MM.1S (cell line): ENCODE data around the gene KCTD10.

Experiments
- DNase-seq: peaks from one replicate; pipeline ENCODE4 v3.0.0-alpha.2; 2015
- H2AFZ ChIP-seq: fragments of 300-600 bp; sonication (generic); 2 replicates; pipeline ENCODE4 v1.6.0; 2016; ENCODE audit warnings: antibody characterized with exemption, low read length
- H3F3A ChIP-seq: fragments of 300-600 bp; sonication (generic); 2 replicates; pipeline ENCODE4 v1.6.1; 2016; ENCODE audit warnings: mild to moderate bottlenecking, antibody characterized with exemption, low read length, moderate library complexity, mixed read lengths; ENCODE audit not compliant: insufficient read depth
- H3K27ac ChIP-seq: fragments of 300-600 bp; sonication (generic); 2 replicates; pipeline ENCODE4 v1.5.1; 2016; ENCODE audit warnings: mild to moderate bottlenecking, low read length
- H3K27me3 ChIP-seq: fragments of 300-600 bp; sonication (generic); replicated peaks from 2 replicates; pipeline ENCODE4 v1.6.0; 2016; ENCODE audit warnings: low read length; ENCODE audit not compliant: insufficient read depth
- H3K36me3 ChIP-seq: fragments of 300-600 bp; sonication (generic); replicated peaks from 2 replicates; pipeline ENCODE4 v1.6.1; 2016; ENCODE audit warnings: mild to moderate bottlenecking, low read length, mixed read lengths; ENCODE audit not compliant: insufficient read depth
- H3K4me1 ChIP-seq: fragments of 300-600 bp; sonication (generic); 2 replicates; pipeline ENCODE4 v1.6.1; 2016; ENCODE audit warnings: low read length, mixed read lengths
- H3K4me2 ChIP-seq: fragments of 300-600 bp; sonication (generic); 2 replicates; pipeline ENCODE4 v1.6.0; 2016; ENCODE audit warnings: low read depth, low read length
- H3K4me3 ChIP-seq: fragments of 300-600 bp; sonication (generic); 2 replicates; pipeline ENCODE4 v1.5.1; 2016; ENCODE audit warnings: low read length, mixed read lengths
- H3K79me2 ChIP-seq: fragments of 300-600 bp; sonication (generic); 2 replicates; pipeline ENCODE4 v1.6.1; 2016; ENCODE audit warnings: mixed run types, low read length, mixed read lengths
- H3K9ac ChIP-seq: fragments of 300-600 bp; sonication (generic); 2 replicates; pipeline ENCODE4 v1.6.1; 2016; ENCODE audit warnings: low read length, mixed read lengths
- H3K9me2 ChIP-seq: fragments of 300-600 bp; sonication (generic); replicated peaks from 2 replicates; pipeline ENCODE4 v1.6.1; 2016; ENCODE audit warnings: mild to moderate bottlenecking, low read length, mixed read lengths; ENCODE audit not compliant: insufficient read depth
- H3K9me3 ChIP-seq: fragments of 300-600 bp; sonication (generic); replicated peaks from 2 replicates; pipeline ENCODE4 v1.6.1; 2016; ENCODE audit warnings: mild to moderate bottlenecking, low read length, mixed read lengths; ENCODE audit not compliant: insufficient read depth
- H4K20me1 ChIP-seq: fragments of 300-600 bp; sonication (generic); 2 replicates; pipeline ENCODE4 v1.6.1; 2016; ENCODE audit warnings: mild to moderate bottlenecking, low read length, moderate library complexity, mixed read lengths; ENCODE audit not compliant: insufficient read depth
- EZH2 ChIP-seq: fragments of 300-600 bp; sonication (generic); optimal IDR thresholded peaks from 2 replicates; pipeline ENCODE3; 2017; ENCODE audit warnings: low read depth, mild to moderate bottlenecking, antibody characterized with exemption, low read length, mixed read lengths
- EZH2phosphoT487 ChIP-seq: fragments of 300-600 bp; sonication (generic); IDR thresholded peaks from 2 replicates; pipeline ENCODE4 v1.6.1; 2018; ENCODE audit warnings: antibody characterized with exemption, low read length
- TF ChIP-seq, protein P1 (sequence below): fragments of 300-600 bp; sonication (generic); IDR thresholded peaks from 2 replicates; pipeline ENCODE4 v1.5.1; 2016; ENCODE audit warnings: antibody characterized with exemption, low read length, mixed read lengths

The KCTD10 gene

GRCh38 chr12:109467978-109468676 is 9.0 kb downstream of the KCTD10 start:
- H3K27me3 ChIP-seq: no peaks in the 10 kb centered on the region
- H3K4me3 ChIP-seq: no peak overlapping the region
- H4K20me1 ChIP-seq: no peaks in the 10 kb centered on the region
- no peak overlapping the region for H3K27ac ChIP-seq
- H3K9ac ChIP-seq: no peak overlapping the region
- no peaks in the 10 kb centered on the region for H3K9me3 ChIP-seq
- peaks cover 60% of the 10 kb centered on the region for H3K79me2 ChIP-seq
- H3K4me1 ChIP-seq: no peaks in the 10 kb centered on the region
- H3K9me2 ChIP-seq: no peaks in the 10 kb centered on the region
- H3F3A ChIP-seq: no peaks in the 10 kb centered on the region
- TF ChIP-seq EZH2: no peak
- TF ChIP-seq, protein P1, sequence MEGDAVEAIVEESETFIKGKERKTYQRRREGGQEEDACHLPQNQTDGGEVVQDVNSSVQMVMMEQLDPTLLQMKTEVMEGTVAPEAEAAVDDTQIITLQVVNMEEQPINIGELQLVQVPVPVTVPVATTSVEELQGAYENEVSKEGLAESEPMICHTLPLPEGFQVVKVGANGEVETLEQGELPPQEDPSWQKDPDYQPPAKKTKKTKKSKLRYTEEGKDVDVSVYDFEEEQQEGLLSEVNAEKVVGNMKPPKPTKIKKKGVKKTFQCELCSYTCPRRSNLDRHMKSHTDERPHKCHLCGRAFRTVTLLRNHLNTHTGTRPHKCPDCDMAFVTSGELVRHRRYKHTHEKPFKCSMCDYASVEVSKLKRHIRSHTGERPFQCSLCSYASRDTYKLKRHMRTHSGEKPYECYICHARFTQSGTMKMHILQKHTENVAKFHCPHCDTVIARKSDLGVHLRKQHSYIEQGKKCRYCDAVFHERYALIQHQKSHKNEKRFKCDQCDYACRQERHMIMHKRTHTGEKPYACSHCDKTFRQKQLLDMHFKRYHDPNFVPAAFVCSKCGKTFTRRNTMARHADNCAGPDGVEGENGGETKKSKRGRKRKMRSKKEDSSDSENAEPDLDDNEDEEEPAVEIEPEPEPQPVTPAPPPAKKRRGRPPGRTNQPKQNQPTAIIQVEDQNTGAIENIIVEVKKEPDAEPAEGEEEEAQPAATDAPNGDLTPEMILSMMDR: no peak
- no peak for TF ChIP-seq EZH2phosphoT487
- DNase-seq: no peak
- H2AFZ ChIP-seq: no peak overlapping the region
- H3K36me3 ChIP-seq: no peaks in the 10 kb centered on the region
- no peak overlapping the region for H3K4me2 ChIP-seq

- Histone ChIP-seq H3K27ac (no peak overlapping the region), H3K9me2 (no peaks in the 10 kb centered on the region), H3K79me2 (peaks cover 59% of the 10 kb centered on the region), H3K36me3 (no peaks in the 10 kb centered on the region), H3K4me2 (no peak overlapping the region), H3K4me1 (no peaks in the 10 kb centered on the region), H3K9me3 (no peaks in the 10 kb centered on the region), H3K4me3 (no peak overlapping the region), H3F3A (no peaks in the 10 kb centered on the region), H3K9ac (no peak overlapping the region), H2AFZ (no peak overlapping the region), H3K27me3 (no peaks in the 10 kb centered on the region), H4K20me1 (no peaks in the 10 kb centered on the region)
- TF ChIP-seq EZH2 (no peak), EZH2phosphoT487 (no peak)
- TF ChIP-seq, protein P1: no peak
- no peak for DNase-seq
Measured at GRCh38 chr12:109466821-109467220, 10.3 kb downstream of the KCTD10 start.

- peaks cover 5% of the 10 kb centered on the region for H3K4me1 ChIP-seq
- no peak overlapping the region for H3K27ac ChIP-seq
- DNase-seq: no peak
- H3F3A ChIP-seq: no peaks in the 10 kb centered on the region
- no peak overlapping the region for H3K4me3 ChIP-seq
- H4K20me1 ChIP-seq: no peaks in the 10 kb centered on the region
- H3K4me2 ChIP-seq: no peak overlapping the region
- H3K36me3 ChIP-seq: no peaks in the 10 kb centered on the region
- no peak overlapping the region for H2AFZ ChIP-seq
- TF ChIP-seq EZH2phosphoT487 (no peak), EZH2 (no peak)
- TF ChIP-seq, protein P1: no peak
- no peak overlapping the region for H3K9ac ChIP-seq
- no peaks in the 10 kb centered on the region for H3K9me2 ChIP-seq
- no peaks in the 10 kb centered on the region for H3K9me3 ChIP-seq
- no peaks in the 10 kb centered on the region for H3K27me3 ChIP-seq
- H3K79me2 ChIP-seq: peaks cover 63% of the 10 kb centered on the region
Measured at GRCh38 chr12:109466305-109466704, 10.8 kb downstream of the KCTD10 start.
